IPS-11a (cell line): ENCODE measurements around the gene ANKRD31.
"Not testable (repeated sequence)": the region's sequence is repeated elsewhere in the genome, so short reads cannot be mapped to it uniquely, and the experiment has no call there.

ENCODE experiments used
- H3K4me3 ChIP-seq: one replicate; pipeline ENCODE4 v1.5.1; 2013; ENCODE audit warnings: low read depth, low read length, control low read depth

The ANKRD31 gene, protein sequence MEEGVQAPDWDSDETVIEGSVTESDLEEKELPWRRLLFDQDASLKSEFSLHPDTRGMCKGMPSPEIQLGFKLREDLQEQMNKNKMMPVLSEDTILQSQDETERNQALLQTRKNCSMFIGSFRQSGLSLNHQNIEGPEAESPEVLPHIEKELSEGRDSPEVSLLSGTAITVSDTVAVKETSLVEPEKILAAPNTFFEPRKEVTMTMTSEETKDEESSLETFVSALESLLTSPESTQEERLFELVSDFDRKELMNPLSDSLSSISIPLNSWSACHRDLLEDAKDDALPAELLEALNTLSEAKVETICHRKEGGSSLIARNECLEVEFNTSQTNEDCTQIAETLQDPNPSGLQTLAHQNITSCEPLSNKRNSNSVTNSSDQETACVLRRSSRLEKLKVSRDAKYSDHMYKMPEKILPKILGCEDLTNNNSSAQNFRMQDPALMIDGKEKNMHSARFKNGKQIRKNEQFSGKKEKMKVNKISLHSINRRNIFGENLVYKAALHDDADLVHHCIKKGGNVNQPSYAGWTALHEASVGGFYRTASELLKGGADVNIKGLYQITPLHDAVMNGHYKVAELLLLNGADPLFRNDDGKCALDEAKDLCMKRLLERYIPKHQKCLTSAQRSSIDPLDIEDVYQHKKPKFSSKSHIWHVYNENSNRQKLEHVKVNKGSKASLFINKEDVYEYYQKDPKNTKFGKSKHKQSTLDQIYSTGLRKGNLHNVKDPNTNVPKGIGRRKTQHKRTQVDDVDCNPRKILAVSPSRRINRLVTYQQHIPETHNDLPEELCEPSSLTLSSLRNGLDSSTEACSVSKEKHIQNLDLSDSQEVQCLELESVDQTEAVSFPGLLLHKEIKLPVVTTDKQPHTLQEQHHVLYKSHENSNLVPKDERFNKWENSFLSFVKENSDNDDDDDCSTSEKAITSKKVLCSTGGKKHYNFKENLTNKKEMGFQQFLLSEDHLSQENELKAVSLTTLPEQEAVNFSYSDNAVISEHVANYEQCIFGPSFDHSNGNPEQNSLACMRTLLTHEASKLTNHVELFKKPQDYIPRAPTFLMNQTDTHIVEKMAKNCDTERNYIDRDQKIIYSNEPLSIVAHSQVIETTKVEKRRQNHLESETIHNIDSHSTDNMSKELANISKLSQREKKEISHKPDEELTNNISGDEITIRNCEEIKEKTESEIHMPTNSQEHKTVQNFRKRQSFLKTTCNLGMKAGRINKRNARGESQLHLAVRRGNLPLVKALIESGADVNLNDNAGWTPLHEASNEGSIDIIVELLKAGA (N-terminal part only)

DNA sequence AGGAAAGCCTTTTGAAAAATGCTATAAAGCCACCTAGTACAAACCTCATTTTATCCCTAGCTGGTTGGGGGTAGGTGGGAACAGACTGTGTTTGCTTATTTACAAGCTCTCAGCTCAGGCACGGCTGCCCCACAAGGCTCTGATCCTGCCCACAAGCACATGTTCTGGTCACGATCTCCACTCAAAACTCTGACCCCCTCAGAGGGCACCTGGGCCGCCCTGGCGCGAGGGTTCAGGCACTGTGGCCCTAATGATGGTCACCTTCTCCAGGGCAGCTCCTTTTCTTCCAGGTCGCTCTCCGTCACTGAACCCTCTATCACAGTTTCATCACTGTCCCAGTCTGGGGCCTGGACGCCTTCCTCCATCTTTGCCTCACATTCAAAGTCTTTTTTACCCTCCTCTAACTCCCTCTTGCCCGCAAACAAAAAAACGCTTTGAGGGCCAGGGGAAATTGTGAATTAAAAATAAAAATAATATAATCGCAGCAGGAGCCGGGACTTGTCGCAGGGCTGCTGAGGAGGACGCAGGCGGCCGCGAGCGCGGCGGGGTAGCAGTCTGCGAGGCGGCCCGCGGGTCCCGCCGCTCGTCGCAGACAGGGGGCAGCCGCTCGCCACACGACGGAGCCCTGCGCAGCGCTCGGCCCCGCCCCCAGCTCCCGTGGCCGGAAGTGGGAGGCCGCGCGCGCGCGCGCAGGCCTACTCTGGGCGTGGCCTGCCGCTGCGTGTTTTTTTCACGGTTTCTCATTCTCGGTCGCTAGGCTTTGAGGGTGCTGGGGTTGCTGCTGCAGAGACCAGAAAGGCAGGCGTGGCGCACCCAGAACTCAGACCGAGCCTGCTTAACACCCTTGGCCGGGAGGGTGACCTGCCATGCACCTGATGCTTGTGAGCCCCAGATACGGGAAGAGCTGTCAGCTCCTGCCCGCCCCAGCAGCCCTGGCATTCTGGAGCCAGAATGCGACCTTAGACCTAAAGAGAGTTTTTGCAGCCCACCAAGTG is at the start of gene ANKRD31:
Gene ANKRD31 (minus strand): TSS at position 557 of the 995 bp plus-strand sequence. CDS start 192 bp downstream, at position 365.
- peak within 1 kb of the TSS; percentile 67 for H3K4me3 ChIP-seq

DNA sequence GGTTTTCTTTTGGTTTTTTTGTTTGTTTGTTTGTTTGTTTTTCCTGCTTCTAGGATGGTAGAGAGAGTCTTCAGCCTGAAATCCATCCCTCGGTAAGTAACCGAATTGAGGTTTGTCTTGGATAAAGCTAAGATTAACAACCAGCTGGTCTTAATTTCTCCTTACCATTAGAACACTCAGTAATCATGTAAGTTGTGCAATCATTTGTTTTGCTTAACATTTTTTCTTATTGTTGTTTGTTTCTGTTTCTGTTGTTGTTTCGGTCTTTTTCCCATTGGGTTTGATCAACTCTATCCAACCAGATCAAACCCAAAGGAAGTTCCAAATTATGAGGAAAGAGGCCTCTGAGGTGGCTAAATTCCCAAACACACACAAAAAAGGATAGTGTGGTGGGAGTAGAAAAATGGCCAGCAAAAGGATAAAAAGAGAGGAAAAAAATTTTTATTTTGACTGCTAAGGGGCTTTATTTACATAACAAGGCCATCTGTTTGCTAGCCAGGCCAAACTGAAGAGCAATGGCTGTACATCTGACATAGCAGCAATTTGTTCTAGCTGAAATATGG is 49.6 kb upstream of the ANKRD31 start:
- no peak overlapping the region for H3K4me3 ChIP-seq

DNA sequence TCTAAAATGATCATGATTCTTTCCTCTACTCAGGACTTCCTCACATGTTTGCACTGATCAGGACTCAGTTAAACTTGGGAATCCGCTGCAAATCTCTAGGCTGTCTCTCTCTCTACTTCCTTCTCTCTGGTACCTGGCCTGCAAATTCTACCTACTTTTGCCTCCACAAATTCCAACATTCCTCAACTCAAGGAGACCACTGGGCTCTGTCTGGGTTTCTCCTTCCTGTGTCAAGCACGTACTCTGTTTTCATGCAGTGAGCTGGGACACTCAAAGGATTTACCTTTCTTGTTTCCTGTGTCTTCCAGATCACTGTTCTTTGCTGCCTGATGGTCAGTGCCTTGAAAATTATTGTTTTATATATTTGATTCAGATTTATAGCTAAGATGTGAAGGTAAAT is 45.9 kb upstream of the ANKRD31 start:
- H3K4me3 ChIP-seq, result no peak overlapping the region

DNA sequence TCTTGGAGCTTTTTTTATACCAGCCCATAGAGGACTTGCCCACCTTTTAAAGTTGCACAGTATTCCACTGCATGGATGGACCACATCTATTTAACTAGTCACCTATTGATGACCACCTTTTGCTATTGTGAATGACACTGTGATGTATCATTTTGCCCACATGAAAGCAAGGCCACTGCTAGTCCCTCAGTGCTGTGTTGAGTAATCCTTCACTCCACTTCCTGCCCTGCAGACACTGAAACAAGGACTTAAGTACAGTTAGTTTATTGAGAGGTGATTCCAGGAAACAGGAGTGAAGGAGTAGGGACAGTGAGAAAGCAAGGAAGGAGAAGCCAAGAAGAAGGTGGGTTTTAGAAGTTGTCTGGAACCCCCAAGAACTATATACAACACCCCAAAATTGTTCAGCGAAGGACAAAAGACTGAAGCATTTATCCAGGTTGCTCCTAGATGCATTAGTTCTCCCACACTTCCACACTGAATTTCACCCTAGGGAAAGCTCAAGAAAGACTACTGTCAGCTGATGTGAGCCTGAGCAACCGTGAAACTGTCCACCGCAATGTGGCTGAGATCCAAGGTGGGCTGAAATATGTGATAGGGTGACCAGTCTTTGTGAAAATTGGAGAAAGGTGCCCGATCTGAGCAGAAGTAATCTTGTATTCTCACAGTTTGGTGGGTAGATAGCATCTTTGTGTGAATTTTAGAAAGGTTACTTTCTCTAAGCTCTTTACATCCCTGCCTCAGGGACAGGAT is 45.2 kb upstream of the ANKRD31 start:
- H3K4me3 ChIP-seq, result no peak overlapping the region

DNA sequence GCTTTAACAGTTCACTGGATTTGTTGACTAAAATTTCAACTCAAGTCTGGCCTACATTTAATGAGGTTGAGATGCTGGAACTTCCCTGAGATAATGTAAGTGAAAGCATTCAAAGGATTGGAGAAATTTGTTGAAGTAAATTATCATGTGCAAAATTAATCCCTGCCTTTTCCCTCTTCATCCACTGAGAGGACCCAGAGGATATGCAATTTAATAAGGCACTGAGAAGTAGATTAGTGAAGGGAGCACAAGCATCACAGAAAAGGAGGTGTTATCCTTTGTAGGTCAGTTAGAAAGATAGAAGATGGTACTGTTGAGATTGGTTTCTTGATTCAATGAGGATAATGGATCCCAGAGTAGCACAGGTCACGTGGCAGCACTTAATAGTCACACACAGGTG is 42.6 kb upstream of the ANKRD31 start:
- no peak overlapping the region for H3K4me3 ChIP-seq

DNA sequence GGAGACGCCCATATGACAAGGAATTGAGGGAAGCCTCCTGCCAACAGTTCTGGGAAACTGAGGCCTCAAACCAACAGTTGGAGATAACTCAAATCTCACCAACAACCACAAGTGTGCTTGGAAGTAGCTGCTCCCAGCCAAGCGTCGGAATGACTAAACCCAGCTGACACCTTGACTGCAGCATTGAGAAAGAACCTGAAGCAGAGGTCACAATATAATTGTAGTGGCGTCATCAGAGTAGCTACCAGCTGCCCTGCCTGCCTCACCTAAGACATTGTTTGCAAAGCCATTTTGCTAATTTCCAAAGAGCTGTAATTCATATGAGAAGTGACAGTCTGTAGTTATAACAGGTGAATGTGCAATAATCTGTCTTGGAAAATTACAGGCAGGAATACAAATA is 40.8 kb upstream of the ANKRD31 start:
- no peak overlapping the region for H3K4me3 ChIP-seq

DNA sequence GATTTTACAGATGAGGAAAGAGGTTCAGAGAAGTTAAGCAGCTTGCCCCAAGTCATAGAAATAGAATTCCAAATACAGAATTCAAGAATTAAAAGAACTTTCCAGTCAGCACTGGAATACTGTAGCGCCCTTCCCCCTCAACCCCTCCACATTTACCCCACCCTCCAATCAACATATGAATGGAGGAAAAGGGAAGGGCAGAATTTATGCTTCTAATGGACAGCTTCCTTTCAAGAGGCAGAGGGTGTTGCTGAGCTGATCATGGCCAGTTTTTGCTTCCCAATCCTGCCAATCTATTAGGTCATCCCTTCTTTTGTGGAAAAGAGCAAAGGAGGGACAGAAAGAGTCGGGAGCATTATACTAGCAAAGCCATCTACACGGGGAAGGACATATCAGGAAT is 39.1 kb upstream of the ANKRD31 start:
- no peak overlapping the region for H3K4me3 ChIP-seq

DNA sequence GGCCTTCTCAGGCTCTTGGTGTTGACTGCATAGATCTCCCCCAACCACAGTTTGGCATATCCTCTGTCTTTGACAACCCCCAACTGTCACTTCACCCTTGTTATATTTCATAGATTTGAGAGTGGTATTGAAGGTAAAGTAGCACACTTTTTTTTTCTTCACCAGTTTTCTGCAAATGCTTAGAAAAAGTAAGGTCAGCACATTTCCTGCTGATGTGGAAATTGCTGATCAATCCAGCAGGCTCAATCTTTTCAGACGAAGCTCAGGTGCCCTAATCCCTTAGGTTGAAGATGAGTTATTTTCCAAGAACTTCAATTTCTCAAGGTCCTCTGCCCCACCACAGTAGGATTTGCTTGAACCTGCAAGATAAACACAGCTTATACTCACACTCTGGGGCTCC is 38.5 kb upstream of the ANKRD31 start:
- no peak overlapping the region for H3K4me3 ChIP-seq

DNA sequence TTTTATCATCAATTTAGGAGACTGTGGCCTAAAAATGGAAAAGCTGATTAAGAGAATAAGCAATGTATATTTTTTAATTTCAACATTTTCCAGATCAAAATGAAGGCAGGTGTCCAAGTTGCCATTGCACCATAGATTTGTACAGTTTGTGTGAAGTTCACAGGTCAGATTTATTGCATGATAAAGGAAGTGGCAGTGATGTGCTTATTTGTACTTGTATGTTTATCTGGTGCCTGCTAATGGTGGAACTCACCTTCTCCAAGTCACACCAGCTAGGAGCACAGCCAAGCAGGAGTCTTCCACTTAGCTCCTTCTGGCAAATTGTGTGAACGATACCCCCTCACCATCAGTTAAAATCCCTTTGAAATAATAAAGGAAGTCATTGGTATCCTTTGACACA is 37.8 kb upstream of the ANKRD31 start:
- no peak overlapping the region for H3K4me3 ChIP-seq

DNA sequence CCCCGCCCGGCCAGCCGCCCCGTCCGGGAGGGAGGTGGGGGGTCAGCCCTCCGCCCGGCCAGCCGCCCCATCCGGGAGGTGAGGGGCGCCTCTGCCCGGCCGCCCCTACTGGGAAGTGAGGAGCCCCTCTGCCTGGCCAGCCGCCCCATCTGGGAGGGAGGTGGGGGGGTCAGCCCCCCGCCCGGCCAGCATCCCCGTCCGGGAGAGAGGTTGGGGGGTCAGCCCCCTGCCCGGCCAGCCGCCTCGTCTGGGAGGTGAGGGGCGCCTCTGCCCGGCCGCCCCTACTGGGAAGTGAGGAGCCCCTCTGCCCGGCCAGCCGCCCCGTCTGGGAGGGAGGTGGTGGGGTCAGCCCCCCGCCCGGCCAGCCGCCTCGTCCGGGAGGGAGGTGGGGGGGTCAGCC is 33.9 kb upstream of the ANKRD31 start:
- not testable (repeated sequence) for H3K4me3 ChIP-seq

DNA sequence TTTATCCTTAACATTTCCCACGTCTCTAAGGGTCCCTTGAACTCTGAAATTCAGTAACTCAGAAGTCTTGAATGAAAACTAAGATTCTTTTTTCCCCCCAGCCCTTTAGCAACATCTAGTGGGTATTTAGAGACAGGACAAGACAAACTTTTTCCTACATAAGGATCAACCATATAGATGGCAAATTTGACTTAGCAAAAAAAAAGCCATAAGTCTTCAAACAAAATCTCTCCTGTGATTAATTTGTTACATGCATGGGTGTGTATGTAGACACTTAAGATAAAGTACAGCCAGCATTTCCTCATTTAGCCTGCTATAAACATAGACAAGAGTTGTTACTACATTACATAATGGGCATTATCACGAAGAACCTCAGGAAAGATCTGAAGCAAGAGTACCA is 29.1 kb upstream of the ANKRD31 start:
- no peak overlapping the region for H3K4me3 ChIP-seq

DNA sequence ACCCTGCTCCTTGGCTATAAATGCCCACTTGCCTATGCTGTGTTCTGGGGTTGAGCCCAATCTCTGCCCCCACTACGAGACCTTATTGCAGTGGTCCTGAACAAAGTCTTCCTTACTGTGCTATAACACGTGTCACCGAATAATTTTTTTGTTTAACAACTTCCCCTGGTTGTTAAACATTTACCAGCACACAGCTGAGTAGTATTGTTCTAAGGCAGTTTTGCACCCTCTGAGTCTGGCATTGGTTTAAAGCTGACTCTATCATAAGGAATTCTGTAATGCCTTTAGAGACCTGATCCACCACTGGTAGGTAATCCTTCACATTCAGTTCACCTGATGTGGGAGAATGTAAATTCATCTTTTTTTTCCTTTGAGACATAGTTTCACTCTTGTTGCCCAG is 25.6 kb upstream of the ANKRD31 start:
- no peak overlapping the region for H3K4me3 ChIP-seq

DNA sequence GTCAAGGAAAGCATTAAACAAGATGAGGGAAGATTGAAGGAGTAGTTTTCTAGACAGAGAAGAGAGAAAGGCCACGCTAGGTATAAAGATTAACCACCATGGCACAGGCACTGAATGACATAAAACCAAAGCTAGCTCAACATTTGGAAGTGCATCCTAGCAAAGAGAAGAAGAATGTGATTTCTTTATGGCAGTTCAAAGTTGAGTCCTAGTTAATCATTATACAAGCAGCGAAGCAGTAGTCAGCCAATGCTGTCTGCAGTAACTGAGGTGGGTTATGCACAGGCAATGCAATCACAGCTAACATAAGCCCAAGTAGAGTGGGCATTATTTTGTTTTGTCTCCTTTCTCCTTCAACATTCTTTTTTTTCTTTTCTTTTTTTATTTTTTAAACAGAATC is 24.0 kb upstream of the ANKRD31 start:
- no peak overlapping the region for H3K4me3 ChIP-seq

DNA sequence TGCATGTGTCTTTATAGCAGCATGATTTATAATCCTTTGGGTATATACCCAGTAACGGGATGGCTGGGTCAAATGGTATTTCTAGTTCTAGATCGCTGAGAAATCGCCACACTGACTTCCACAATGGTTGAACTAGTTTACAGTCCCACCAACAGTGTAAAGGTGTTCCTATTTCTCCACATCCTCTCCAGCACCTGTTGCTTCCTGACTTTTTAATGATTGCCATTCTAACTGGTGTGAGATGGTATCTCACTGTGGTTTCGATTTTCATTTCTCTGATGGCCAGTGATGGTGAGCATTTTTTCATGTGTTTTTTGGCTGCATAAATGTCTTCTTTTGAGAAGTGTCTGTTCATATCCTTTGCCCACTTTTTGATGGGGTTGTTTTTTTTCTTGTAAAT is 13.8 kb upstream of the ANKRD31 start:
- not testable (repeated sequence) for H3K4me3 ChIP-seq

DNA sequence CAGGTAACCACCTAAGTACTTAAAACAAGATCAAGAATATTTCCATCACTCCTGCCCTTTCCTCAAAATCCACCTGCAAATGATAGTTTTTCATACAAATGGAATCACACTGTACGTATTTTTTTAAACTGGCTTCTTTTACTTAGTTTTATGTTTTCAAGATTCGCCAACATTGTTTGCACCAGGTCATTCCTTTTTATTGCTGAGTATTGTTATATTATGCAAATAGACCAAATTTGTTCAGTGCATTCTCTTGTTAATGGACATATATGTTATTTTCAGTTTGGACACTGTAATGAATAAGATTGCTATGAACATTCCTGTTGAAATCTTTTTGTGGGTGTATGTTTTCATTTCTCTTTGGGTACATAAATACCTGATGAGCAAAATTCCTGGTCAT is 8.3 kb upstream of the ANKRD31 start:
- no peak overlapping the region for H3K4me3 ChIP-seq

DNA sequence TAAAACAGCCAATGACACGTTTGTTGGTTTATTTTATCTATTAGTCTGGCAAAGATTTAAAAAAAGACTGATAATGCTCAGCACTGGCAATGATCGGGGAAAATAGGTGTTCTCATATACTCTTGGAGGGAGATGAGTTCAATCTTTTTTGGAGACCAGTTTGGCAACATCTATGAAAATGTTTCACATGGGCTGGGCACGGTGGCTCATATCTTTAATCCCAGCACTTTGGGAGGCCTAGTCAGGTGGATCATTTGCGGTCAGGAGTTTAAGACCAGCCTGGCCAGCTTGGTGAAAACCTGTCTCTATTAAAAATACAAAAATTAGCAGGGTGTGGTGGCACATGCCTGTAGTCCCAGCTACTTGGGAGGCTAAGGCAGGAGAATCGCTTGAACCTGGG is 6.8 kb upstream of the ANKRD31 start:
- H3K4me3 ChIP-seq, result no peak overlapping the region

DNA sequence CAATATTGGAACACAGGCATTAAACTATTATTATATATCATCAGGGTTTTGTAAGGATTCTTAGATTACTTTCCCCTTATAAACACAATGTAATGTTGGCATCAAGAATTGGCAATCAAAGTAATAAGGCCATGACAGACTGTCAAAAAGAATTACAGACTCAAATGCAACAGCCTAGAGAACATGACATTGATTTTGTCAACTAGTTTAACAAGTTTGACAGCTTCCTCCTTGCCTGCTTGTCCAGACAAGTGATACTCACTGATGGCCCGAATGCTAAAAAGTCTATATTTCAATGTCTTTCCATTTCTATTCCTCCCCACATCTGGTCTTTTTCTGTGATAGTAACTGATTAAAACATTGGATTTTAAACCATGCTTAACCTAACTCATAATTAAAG is 6.4 kb upstream of the ANKRD31 start:
- no peak overlapping the region for H3K4me3 ChIP-seq

DNA sequence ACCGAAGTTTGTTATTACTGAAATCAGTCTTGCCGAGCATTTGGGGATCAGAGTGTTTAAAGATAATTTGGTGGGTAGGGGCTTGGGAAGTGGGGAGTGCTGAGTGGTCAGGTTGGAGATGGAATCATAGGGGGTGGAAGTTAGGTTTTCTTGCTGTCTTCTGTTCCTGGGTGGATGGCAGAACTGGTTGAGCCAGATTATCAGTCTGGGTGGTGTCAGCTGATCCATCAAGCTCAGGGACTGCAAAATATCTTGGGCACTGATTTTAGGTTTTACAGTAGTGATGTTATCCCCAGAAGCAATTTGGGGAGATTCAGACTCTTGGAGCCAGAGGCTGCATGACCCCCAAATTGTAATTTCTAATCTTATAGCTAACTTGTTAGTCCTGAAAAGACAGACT is 5.4 kb upstream of the ANKRD31 start:
- H3K4me3 ChIP-seq, result no peak overlapping the region

DNA sequence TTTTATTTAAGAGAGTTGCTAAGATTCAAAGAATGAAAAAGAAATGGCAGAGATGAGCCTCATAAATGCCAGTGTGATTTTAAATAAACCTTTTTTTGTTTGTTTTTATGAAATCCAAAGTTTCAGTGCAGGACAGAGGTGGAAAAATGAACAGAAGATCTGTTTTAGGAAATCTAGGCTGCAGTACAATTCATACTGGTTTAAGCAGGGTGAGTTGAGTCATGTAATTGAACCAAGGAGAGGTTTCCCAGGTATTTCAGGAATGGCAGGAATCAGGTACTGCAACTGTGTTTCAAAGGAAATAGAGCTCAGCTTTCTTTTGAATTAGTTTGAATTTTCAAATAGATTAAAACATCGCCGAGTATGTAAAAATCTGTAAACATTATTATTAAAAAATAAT is 3.0 kb upstream of the ANKRD31 start:
- H3K4me3 ChIP-seq, result no peak overlapping the region
